Stimulated activated CD8-positive, alpha-beta memory T cell treated with anti-CD3 and anti-CD28 coated beads, Interleukin-2, amount 100 ng/mL, for 1 hour (primary cell): Measurements from ENCODE around the gene B3GNT3.
A peak's percentile ranks its signal among the peaks of the same experiment; 100 is the strongest.

Experiments used
- DNase-seq, 2 donors: peaks; one replicate each; pipeline ENCODE4 v3.0.0-alpha.2; 2020; ENCODE audit warnings: low read depth in 2 of 2

B3GNT3 gene

DNA sequence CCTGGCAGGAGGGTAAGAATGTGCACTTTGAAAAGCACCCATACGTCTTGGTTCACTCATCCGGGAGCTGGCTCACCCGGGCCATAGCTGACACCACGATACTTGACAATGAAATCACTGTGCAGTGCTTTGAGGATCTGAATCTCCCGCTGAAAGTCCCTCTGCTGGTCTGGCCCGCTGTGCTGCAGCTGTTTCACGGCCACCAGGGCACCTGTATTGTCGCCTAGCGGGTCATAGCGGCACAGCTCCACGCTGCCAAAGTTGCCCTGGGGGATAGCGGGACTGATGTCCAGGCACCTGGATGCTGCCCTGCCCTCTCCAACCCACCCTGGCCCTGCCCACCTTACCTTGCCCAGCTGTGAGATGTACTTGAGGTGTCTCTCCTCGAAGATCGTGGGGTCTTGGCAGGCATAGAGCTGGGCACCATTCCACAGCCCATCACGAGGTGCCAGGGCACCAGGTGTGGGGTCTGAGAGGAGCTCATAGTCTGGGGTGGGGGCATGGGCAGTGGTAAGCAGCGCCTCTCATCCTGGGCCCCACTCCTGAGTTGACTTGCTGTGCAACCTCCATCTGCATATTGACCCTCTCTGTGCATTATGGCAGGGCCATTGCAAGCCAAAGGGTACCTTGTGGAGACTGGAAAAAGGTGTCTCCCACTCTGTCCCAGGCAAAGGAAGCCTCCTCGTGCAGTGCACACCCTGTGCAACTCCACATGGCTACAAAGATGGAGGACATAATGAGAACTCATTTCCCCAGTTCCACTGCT lies 37.7 kb downstream of the B3GNT3 start:
- no peak for DNase-seq

DNA sequence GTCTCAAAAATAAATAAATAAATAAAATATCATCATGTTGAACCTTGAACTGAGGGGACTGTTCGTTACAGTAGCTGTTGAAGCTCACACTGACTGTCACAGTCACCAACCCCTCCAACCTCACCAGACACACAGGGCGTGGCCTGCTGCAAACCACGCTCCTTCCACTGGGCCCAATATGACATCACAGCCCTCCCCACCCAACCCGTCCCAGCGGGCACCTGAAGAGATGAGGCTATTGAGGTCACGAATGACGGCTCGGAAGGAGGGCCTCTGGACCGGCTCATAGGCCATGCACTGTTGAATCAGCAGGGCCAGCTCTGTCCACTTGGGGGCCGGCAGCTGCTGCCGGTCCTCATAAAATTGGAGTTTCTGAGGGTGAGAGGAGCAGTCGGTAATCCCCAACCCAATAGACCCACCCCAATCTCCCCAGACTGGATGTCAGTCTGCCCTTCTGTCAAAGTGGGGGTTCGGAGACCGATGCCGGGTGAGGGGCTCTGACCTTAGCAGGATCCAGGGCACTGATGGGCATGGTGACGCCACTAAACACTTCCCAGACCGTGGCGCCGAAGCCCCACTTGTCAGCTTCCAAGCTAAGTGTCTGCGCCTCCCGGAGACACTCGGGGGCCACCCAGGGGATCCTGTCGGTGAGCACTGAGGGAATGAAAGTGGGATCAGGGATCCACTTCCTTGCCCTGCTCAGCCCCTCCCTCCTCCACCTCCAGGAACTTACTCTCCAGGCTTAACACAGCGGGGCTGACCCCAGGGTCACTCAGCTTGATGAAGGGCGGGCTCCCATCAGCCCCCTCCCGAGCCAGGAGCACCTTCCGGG lies 39.6 kb downstream of the B3GNT3 start:
- no peak for DNase-seq

DNA sequence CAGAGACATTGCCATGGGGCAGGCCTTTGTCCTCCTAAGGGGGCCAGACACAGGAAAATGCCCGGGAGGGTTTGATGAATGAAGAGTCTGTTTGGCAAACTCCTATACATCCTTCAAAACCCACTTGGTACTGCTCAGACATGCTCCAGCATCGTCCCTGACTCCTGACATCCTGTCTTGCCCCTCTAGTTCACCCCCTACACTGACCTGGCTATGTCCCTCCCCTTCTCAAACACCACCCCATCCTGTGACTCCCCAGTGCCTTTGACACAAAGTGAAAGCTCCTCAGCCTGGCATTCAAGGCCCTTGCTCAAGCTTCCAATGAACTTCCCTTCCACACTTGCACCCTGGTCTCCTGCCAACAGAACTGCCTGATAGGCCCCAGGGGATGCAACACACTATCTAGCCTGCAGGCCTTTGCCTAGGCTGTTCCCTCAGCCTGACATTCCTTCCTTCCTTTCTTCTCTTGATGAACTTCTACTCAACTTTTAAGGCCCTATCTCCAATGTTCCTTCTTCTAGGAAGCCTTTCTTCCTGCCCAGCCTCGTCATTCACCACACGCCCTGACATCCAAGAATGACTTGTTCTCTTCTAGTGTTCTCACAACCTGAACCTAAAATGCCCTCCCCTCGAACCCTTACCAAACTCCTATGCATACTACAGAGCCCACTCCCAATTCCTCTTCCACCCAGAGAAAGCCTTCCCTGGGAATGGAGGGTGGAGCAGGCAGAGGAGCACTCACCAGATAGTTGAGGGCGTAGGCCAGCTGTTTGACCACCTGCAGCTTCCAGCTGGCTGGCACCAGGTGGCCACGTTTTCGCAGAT lies 40.5 kb downstream of the B3GNT3 start:
- no peak for DNase-seq

DNA sequence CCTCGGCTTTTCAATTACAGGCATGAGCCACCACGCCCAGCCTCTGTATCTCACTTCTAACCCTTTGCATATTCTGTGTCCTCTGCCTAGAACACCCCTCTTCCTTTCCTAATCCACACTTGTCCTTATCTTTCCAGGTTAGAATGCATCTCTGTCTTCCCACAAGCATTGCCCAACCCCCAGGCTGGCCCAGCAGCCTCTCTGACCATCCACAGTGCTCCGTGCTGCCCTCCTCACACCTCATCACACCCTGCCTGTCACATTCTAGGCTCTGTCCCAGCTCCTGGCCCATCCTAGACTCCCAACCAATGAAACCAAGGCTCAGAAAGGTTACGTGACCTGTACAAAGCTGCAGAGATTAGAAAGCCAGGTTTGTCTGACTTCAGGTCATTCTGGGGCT lies 41.6 kb downstream of the B3GNT3 start:
- no peak for DNase-seq

DNA sequence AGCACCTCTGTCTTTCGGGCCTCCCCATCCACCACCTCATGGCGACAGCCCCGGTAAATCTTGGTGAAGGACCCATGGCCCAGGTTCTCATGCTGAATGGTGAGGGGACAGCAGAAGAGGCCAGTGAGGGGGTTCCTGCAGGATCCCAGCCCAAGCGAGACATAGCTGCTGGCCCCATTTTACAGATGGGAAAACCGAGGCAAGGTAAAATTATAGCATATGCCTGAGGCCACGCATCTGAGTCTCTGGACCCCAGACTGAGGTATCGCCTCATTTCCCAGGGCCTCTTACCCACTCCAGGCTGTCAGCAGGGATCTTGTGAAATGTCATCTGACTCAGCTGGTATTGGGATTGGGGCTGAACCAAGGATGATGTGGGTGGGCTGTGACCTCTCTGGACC lies 43.0 kb downstream of the B3GNT3 start:
- DNase-seq = no peak

DNA sequence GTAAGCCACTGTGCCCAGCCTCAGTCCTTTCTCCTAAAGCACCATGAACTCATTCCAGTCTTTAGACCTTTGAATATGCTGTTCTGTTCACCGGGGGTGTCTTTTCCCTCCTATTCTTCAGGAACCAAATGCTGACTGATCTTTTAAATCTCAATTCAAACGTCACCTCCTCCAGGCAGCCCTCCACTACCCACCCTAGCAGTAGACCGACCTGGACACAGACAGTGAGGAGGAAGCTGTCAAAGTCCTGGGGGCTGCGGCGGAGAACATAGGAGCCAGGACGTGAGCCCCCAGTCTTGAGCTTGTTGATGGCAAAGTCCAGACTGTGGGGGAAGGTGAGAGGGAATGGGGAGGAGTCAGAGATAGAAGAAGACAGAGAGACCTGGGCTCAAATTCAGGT lies 45.1 kb downstream of the B3GNT3 start:
- DNase-seq = no peak

DNA sequence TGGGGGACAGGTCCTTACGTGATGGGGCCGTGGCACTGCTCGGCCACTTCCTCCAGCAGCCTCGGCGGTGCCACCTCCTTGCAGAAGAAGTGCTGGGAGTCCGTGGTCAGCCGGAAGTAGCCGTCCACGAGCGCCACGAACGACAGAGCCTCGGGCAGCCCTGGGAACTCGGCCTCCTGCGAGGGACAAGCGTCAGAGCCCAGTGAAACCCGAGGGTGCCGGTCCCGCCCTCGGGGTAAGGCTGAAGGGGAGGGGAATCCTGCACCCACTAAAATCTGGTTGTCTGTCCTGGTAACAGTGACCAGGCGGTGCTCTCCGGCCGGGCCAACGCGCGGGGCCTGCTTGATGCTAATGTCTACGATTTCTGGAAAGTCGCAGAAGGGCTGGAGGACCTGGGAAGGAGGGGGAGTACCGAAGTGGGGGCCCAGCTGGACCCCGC lies 46.5 kb downstream of the B3GNT3 start:
- no peak for DNase-seq

DNA sequence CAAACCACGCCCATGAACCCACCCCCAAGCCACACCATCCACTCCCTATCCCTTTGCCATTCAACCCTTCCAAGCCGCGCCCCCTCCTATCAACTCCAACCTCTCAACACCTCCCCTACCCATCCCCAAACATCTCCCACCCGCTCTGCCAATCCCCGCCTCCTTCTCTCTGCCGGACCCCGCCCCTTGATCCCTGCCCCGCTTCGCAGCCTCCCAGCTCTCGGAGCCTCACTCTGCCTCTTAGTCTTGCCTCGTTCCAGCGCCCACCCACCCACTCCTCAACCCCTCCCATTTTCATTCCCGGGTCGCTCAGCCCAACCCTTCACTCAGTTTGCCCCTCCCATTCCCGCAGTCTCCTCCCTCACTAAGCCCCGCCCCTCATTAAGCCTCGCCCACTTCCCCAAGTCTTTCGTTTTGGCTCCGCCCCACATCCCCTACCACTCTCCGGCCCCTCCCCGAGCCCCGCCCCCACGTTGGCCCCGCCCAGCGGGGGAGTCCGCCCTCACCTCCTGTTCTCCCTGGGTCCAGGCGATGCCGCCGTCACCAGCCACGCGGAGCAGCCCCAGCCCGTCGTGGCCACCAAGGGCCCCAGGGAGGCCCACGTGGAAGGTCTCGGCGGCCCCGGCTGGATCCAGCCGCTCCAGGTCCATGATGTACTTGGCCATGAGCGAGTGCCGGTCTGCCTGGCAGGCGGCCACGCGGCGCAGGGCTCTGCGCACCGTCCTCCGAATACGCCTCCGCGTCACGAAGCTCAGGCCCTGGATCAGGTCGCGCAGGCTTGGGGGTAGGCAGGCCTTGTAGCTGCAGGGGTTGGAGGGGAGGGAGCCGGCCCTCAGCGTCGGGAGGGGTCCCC lies 47.1 kb downstream of the B3GNT3 start:
- DNase-seq = peak in 1 of 2 donors; percentile 40

DNA sequence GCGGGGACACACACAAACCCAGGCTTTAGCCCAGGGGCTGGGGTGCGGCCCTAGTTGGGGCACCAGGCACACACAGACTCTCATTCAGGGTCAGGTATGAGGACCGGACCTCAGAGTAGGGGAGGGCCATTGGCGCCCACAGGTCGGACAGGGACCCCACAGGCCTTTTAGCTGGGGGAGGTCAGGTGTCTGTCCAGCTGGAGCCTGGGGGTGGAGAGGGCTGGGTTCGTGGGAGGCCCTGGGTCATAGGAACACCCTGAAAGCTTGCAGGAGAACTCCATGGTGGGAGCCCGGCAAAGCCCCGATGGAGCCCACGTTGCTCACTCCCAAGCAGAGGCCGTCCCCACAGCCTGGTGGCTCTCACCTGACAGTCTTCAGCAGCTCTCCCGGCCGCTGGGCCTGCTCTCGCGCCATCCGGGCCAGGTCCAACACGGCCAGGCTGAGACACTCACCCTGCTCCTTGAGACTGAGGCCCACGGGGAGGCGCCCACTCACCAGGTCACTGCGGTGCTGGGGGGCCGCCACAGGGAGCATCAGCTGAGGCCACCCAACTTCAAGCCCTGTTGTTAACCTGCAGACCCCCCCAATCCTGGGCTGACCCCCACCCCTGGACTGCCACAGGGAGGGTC lies 47.8 kb downstream of the B3GNT3 start:
- DNase-seq = no peak

DNA sequence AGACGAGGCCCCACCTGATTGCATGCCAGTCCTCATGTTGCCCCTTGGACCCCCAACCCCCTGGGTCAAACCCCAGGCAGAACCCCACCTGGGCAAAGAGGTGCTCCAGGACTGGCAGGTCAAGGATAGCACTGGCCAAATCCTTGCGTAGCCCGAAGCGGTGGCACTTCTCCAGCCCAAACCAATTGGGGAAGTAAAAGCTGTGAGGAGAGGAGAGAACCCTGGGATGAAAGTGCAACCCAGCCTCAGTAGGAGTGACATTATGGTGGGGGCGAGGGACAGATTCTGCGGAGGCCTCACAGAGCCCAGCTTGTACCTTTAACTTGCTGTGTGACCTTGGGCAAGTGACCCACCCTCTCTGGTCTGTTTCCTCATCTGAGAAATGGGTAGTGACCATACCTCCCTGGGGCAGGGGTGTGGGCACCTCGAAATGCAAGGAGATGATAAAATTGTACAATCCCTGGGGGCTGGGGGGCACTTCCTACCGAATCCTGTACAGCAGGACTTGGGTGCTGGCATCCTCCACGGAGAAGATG lies 48.4 kb downstream of the B3GNT3 start:
- no peak for DNase-seq

DNA sequence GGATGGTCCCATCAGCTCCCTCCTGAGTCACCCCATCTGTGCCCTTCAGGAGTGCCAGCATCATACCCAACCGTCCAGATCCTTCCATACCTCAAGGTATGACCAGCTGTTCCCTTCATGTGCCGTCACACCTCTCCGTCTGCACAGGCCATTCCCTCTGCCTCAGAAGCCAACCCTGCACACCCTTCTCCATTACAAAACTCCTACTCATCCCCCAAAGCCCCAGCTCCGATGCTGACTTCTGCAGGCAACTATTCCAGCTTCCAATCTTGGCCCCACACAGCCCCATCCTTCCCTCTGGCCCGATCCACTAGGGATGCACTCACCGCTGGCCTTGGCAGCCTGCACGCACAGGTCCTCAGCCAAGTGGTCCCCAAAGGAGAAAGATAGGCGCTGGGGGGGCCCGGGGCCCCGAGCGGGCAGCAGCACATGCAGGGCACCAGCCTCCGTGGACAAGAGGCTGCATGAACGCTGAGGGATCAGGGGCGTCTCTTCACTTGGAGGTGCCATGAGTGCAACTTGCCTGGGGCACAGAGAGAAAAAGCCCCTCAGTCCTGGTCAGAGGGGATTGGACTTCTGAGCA lies 49.1 kb downstream of the B3GNT3 start:
- no peak for DNase-seq

DNA sequence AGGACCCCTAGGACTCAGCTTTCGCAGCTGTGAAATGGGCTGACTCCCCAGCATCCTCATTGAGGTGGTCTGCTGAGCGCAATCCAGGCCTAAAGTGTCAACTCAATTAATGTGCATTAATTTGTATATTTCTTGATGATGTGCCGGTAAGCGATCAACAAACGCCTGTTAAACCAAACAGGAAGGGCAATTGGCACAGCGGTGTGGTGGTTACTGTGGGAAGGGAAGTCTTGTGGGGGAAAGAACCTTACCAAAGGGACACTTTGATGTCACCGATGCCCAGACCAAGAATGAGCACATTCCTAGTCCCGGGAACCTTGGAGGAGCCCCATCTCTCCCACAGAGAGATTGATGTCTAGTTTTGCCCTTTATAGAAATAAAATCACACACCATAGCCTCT lies 51.2 kb downstream of the B3GNT3 start:
- no peak for DNase-seq

DNA sequence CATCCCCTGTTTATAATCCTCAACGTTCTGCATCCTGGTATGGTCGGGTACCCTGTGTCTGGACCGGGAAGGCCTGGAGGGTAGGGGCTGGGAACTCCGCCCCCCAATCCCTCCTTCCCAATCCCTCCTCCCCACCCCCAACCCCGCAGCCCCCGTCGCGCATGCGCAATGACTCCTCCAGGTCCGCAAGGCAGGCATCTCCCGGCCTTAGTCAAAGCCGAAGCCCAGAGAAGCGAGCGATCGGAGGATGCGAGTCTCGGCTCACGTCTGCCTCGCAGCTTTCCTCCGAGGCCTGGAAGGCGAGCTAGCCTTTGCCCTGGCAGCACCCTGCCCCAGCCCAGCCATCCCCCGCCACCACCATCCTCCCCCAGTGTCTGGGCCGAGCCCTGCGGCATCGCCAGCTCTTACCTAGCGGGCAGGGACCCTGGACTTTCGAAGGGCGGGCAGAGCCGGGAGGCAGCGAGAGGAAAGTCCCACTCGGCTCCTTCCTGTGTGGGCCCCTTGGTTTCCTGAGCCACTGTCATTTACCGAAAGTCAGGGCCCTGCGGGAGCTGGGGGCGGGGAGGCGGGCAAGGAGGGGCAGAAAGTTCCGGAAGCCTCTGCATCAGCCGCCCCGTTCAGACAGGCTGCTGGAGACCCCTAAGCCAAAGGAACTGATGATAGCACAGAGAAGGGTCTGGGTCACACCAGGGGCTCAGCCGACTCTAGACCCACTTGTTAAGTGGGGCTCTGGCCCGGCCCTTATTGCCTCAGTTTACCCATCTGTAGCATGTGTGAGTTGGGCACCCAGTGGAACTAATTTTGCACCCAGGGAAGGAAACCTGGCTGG lies 52.8 kb downstream of the B3GNT3 start, which contains the start of gene JAK3:
Gene JAK3 (minus strand): TSS at position 445 of the 829 bp plus-strand sequence. CDS start 3,565 bp downstream, outside the sequence.
- DNase-seq = peak; percentile 73 to 80

DNA sequence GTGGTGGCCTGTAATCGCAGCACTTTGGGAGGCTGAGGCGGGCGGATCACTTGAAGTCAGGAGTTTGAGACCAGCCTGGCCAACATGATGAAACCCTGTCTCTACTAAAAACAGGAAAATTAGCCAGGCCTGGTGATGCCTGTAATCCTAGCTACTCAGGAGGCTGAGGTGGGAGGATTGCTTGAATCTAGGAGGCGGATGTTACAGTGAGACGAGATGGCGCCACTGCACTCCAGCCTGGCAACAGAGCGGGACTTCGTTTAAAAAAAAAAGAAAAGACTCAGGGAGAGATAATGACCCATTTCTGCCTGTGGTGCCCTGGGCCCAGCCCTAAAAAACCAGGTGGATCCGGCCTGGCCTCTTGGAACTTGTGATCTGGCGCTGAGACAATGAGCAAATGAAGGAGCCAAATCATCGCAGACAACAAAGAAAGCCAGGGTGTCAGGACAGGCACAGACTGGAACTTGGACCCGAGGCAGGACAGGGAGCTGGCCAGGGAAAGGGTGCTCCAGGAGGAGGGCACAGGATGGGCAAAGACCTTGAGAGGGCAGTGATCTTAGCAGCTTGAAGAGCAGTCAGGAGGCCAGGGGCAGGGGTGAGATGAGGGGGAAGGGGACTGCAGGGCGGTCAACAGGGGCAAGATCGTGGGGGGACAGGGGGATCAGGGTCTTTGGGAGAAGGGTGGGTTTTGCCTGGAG lies 53.8 kb downstream of the B3GNT3 start:
- DNase-seq = no peak

DNA sequence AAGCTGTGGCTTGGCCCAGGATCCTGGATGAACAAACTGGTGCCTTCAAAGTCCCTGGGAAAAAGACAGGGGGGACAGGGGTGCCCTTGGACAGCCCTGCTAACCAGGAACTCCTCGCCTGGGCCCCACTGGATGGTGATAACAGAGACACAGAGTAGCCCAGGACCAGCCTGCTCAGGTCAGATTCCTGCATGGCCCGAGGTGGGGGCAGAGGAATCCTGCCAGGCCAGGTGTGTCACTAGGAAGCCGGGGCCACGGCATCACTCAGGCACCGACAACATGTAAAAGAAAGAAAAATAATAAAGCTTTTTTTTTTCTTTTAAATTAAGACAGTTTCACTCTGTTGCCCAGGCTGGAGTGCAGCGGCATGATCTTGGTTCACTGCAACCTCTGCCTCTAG lies 59.1 kb downstream of the B3GNT3 start:
- DNase-seq = no peak

DNA sequence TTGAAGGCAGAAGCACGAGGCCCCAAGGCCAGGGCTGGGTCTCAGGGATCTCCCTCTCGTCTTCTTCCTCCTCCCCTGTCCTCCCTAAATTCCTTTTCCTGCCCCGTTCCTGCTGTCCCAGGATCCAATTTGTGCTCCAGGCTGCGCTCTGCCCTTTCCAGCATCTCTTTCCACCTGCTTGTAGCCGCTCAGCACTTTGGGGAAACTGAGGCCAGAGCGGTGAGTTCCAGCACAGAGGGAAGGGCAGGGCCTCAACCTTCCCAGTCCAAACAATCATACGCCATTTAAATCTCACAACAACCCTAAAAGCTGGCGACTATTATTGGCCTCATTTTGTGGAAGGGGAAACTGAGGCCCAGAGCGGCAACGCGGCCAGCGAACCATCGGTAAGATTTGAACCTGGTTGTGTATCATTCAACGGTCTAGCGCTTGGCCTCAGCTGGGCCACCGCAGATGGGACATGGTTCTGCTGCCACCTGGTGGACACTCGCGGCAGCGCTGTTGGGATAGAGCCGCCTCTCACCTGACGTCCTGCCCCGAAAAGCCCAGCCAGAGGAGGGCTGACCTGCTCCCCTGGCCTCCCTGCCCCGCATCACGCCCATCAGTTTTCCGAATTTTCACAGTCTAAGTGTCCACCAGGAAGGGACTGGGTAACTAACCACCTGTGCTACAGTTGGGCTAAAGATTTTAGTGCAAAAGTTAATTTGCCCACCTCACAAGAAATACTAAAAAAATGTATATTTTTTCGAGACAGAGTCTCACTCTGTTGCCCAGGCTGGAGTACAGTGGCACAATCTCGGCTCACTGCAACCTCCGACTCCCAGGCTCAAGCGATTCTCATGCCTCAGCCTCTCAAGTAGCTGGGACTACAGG lies 60.6 kb downstream of the B3GNT3 start:
- peak; percentile 83 to 87 for DNase-seq

DNA sequence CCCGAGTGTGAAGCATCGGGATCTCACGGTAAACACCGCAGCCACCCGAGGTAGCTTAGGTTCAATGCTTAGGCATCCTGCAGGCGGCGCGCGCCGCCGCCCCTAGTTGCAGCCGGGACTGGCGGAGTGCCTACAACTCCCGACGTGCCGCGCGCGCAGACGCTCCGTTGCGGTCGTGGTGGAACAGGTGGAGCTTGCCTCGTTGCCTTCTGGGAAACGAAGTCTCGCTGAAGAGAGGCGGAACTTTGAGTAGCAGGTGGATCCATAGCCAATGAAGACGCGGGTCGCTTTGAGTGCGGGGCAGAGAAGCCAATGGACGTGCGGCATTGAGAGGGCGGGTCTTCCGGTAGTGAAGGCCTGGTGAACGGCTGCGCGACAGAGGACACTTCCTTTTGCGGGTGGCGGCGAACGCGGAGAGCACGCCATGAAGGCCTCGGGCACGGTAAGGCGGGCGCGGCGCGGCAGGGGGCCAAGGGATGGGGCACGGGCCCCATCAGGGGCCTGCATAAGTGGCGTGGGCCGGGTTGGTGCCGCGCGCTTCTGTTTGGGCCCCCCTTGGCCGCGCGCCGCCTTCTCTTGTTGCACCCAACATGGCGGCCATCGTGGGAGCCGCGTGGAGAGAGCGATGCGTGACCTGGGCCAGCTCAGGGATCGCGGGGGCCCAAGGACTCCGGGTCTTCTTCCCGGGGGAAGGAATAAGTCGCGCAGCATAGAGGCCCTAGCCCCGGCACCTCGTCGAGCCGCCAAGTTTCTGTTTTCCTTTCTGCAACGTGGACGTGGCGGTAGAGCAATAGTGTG lies 64.8 kb downstream of the B3GNT3 start, which contains the start of gene RPL18A:
Gene RPL18A (plus strand): TSS at position 378 of the 798 bp plus-strand sequence. CDS start 47 bp downstream, at position 425.
- DNase-seq = peak; percentile 96 to 98
